Psoas muscle (tissue), 8 donors: Measurements from ENCODE around the gene MRTFA. TPM values are rescaled to one million over a fixed set of nuclear protein-coding genes. Genes with fewer than 3 reads are reported as not detected.

Experiments used
- ATAC-seq, 4 donors: fragments of 200-7000 bp; cut with Tn5 transposase; one replicate each; pipeline ENCODE4 v1.9.1; 2020; ENCODE audit warnings: moderate library complexity in 3 of 4, mild to moderate bottlenecking in 2 of 4
- DNase-seq, 2 donors: peaks; one replicate each; pipeline ENCODE4 v3.0.0-alpha.2; 2020
- H3K27ac ChIP-seq: fragments of 200-600 bp; one replicate; pipeline ENCODE4 v1.8.0; 2022
- H3K27me3 ChIP-seq, 3 donors: fragments of 200-600 bp in 1 of 3; one replicate each; pipeline versions ENCODE4 v1.6.1 to v1.8.0; 2013 to 2022; ENCODE audit warnings: low read length in 2 of 3, mild to moderate bottlenecking in 2 of 3, moderate library complexity in 1 of 3; ENCODE audit not compliant: insufficient read depth in 3 of 3
- H3K36me3 ChIP-seq, 2 donors: fragments of 200-600 bp in 1 of 2; one replicate each; pipeline versions ENCODE4 v1.6.1 to v1.8.0; 2013 to 2022; ENCODE audit warnings: low read depth in 1 of 2, mild to moderate bottlenecking in 1 of 2, moderate library complexity in 1 of 2; ENCODE audit not compliant: insufficient read depth in 1 of 2
- H3K4me1 ChIP-seq: fragments of 200-600 bp; one replicate; pipeline ENCODE4 v1.8.0; 2022
- H3K4me3 ChIP-seq: fragments of 200-600 bp; one replicate; pipeline ENCODE4 v1.8.0; 2022; ENCODE audit warnings: mild to moderate bottlenecking
- H3K9me3 ChIP-seq: fragments of 200-600 bp; one replicate; pipeline ENCODE4 v1.8.0; 2022
- CTCF ChIP-seq: fragments of 200-600 bp; IDR thresholded peaks from one replicate; pipeline ENCODE4 v1.8.0; 2022; ENCODE audit warnings: antibody characterized with exemption
- WGBS, 3 donors: extraction: QIAGEN DNeasy Blood & Tissue Kit; methylation state at CpG; one replicate each; pipeline versions ENCODE4 v1.1.6 to v1.1.7; 2013; 5-methylcytosine and 5-hydroxymethylcytosine counted together
- intact Hi-C, 2 donors: fragments of 100-400 bp; cut with DNase I; formaldehyde crosslinking; loops; one replicate each; pipeline versions ENCODE4 v1.11.0 to v1.14.2; 2022
- polyA plus RNA-seq, 3 donors: library from polyadenylated mRNA; stranded (reverse); fragments of 200-250 nt; gene quantifications; one replicate each; pipeline ENCODE4 v1.2.3, GENCODE V29; 2013
- total RNA-seq, 4 donors: library from RNA; stranded (reverse); fragmentation: NEBNext Ultra II Directional in 2 of 4; extraction: Animal tissue kit (Norgen Biotek cat#: 25700) in 2 of 4; gene quantifications; one replicate each; pipeline versions ENCODE4 v1.2.1 to v1.2.4, GENCODE V29; 2021 to 2023
- donor health status: healthy with polysubstance abuse.
- donor health status: DM: no; HTN: no; CAD: no; lungs with moderate emphysema.
- donor health status: Bipolar disorder and iron deficiency.
- donor health status: healthy.
- donor health status: DM: yes; HTN: yes; CAD: no.
- donor health status: DM: no; HTN: no; CAD: no.
- donor health status: DM: no; HTN: no; CAD: no.
- donor health status: DM: yes; HTN: yes; CAD: no.

MRTFA gene
- total and polyA plus RNA-seq, 7 donors: 10.1 to 24.0 (median 15.7) TPM

- H3K4me1 ChIP-seq: peaks cover 42% of the 10 kb centered on the region
- 89 to 93% (median 92%) methylated on average over 8 of the region's 8 CpGs for WGBS, 3 donors
- intact Hi-C loops: no loop called here
Measured at GRCh38 chr22:40594924-40595323, 41.6 kb downstream of the MRTFA start.

GRCh38 chr22:40594346-40594745 lies 42.2 kb downstream of the MRTFA start:
- Histone ChIP-seq H3K4me1 (peaks cover 42% of the 10 kb centered on the region), H3K4me3 (no peak overlapping the region)
- WGBS, 3 donors: 63 to 80% (median 69%) methylated on average over 3 of the region's 3 CpGs

More at GRCh38 chr22:40594924-40595323, 41.6 kb downstream of the MRTFA start:
- Histone ChIP-seq H3K27me3 (no peaks in the 10 kb centered on the region), H3K36me3 (no peaks in the 10 kb centered on the region), H3K4me3 (no peak overlapping the region), H3K9me3 (no peaks in the 10 kb centered on the region), H3K27ac (no peak overlapping the region)
- no peak for ATAC-seq
- no peak for DNase-seq
- TF ChIP-seq CTCF: no peak

GRCh38 chr22:40593460-40594273 lies 42.9 kb downstream of the MRTFA start:
- H3K4me1 ChIP-seq: peaks cover 48% of the 10 kb centered on the region
- no peaks in the 10 kb centered on the region for H3K27me3 ChIP-seq
- TF ChIP-seq CTCF: no peak

More at GRCh38 chr22:40594346-40594745, 42.2 kb downstream of the MRTFA start:
- no peaks in the 10 kb centered on the region for H3K36me3 ChIP-seq
- H3K27ac ChIP-seq: no peak overlapping the region
- no peak for TF ChIP-seq CTCF
- intact Hi-C loops: no loop called here
- ATAC-seq: peak in 1 of 4 donors; percentile 12
- H3K27me3 ChIP-seq: no peaks in the 10 kb centered on the region
- DNase-seq: no peak
- H3K9me3 ChIP-seq: no peaks in the 10 kb centered on the region

GRCh38 chr22:40592352-40593113 lies 44.0 kb downstream of the MRTFA start:
- H3K4me1 ChIP-seq: peaks cover 41% of the 10 kb centered on the region
- no peaks in the 10 kb centered on the region for H3K9me3 ChIP-seq
- intact Hi-C loops: no loop called here
- H3K36me3 ChIP-seq: no peaks in the 10 kb centered on the region
- H3K4me3 ChIP-seq: no peak overlapping the region
- no peak for DNase-seq
- H3K27me3 ChIP-seq: no peaks in the 10 kb centered on the region
- no peak overlapping the region for H3K27ac ChIP-seq
- WGBS, 3 donors: 86 to 92% (median 88%) methylated on average over 2 of the region's 2 CpGs
- ATAC-seq: no peak
- TF ChIP-seq CTCF: no peak

More at GRCh38 chr22:40593460-40594273, 42.9 kb downstream of the MRTFA start:
- Histone ChIP-seq H3K9me3 (no peaks in the 10 kb centered on the region), H3K36me3 (no peaks in the 10 kb centered on the region), H3K27ac (no peak overlapping the region), H3K4me3 (no peak overlapping the region)
- intact Hi-C loops: no loop called here
- DNase-seq: no peak
- WGBS, 3 donors: 63 to 70% (median 64%) methylated on average over 5 of the region's 5 CpGs
- ATAC-seq: peak; percentile 42 to 76 (median 68)
